GM20000 (cell line): Measurements from ENCODE around the gene MTURN.

Experiments
- DNase-seq: peaks from one replicate; pipeline ENCODE4 v3.0.0; 2012; ENCODE audit warnings: low spot score
- TF ChIP-seq, protein P1 (sequence below): IDR thresholded peaks from 2 replicates; pipeline ENCODE4 v1.5.1; 2012; ENCODE audit warnings: mild to moderate bottlenecking, control low read depth; ENCODE audit errors: extremely low read depth, missing control alignments

MTURN gene

DNA sequence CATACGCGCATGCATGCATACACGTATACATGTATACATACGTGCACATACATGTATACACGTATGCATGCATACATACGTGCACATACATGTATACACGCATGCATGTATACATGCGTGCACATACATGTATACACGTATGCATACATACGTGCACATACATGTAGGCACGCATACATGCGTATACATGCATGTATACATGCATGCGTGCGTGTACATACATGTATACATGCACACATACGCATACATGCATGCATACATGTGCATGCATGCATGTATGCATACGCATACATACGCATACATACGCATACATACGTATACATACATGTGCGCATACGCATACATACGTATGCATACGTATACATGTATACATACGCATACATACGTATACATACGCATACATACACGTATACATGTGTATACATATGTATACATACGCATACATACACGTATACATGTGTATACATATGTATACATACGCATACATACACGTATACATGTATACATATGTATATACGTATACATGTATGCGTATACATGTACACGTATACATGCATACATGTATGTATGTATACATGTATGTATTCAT, 19.0 kb upstream of the MTURN start:
- DNase-seq = no peak
- TF ChIP-seq, protein P1, sequence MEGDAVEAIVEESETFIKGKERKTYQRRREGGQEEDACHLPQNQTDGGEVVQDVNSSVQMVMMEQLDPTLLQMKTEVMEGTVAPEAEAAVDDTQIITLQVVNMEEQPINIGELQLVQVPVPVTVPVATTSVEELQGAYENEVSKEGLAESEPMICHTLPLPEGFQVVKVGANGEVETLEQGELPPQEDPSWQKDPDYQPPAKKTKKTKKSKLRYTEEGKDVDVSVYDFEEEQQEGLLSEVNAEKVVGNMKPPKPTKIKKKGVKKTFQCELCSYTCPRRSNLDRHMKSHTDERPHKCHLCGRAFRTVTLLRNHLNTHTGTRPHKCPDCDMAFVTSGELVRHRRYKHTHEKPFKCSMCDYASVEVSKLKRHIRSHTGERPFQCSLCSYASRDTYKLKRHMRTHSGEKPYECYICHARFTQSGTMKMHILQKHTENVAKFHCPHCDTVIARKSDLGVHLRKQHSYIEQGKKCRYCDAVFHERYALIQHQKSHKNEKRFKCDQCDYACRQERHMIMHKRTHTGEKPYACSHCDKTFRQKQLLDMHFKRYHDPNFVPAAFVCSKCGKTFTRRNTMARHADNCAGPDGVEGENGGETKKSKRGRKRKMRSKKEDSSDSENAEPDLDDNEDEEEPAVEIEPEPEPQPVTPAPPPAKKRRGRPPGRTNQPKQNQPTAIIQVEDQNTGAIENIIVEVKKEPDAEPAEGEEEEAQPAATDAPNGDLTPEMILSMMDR = no peak

DNA sequence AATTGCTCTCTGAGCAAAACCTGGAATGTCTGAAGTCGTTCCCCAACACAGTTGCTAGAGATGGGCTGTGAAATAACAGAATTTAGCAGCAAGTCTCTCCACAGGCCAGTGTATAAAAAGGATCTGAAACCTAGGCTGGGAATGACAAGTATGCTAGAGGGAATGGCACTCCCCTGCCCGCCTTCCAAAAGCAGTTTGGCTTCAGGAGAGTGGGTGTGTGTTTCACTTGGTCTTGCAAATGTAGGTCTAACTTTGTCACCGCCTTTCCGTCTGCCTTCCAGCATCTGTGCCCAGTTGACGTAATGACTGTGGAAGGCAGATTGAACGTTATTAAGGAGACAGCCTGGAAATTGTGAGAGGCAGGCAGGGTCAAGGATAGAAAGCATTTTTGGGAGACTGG, 18.0 kb upstream of the MTURN start:
- no peak for DNase-seq

DNA sequence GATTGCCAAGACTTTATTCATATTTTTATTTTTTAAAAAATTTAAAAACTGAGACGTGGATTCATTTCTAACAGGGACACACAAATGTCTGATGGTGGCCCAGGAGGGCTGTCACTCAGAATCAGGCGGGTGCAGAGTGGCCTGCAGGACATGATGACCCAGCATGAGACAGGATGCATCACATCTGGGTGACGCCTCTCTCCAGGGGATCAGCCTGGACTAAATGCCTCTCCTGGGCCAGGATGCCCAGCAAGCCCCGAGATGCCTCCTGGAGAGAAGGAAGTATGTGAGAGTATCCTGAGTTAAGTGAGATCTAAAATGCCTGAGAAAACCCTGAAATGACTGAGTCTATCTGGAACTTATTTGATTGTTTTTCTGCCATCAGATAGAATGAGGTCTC, 16.9 kb upstream of the MTURN start:
- no peak for DNase-seq
- TF ChIP-seq, protein P1 = no peak

More for the DNA sequence above, 18.0 kb upstream of the MTURN start:
- TF ChIP-seq, protein P1 = no peak

DNA sequence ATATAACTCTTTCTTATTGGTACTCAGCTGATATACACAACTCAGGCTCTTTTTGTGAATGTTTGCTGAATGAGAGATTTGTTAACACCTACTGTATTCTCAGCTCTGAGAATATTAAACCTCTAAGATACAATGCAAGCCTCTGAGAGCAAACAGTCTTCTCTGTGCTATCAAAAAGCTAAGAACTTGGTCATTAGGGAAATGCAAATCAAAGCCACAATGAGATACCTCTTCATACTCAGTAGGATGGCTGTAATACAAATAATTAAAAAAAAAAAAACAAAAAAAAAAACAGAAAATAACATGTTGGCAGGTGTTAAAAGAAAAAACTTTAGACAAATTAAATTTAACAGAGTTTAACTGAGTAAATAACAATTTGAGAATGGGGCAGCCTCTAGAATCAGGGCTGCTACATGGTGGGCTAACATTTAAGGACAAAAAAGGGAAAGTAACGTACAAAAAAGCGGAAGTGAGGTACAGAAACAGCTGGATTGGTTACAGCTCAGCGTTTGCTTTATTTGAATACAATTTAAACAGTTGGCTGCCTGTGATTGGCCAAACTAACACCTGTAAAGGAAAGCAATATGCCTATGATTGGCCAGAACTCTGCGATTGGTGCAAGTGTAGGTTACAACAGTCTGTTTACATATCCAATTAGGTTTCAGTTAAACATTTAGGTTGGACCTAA, 14.8 kb upstream of the MTURN start:
- TF ChIP-seq, protein P1 = no peak
- DNase-seq = no peak

- DNase-seq = no peak
- TF ChIP-seq, protein P1 = no peak
These were observed 813 bp upstream of the MTURN start for GRCh38 chr7:30133736-30134610.

- DNase-seq = peak; percentile 75
- TF ChIP-seq, protein P1 = no peak
These were observed 723 bp downstream of the MTURN start for GRCh38 chr7:30135301-30136116.
